Vagina (tissue), 2 donors: Measurements from ENCODE around the gene ADARB1.

Experiments
- CTCF ChIP-seq, 3 experiments: fragments of 450-650 bp in 2 of 3; fragments of 200-600 bp in 1 of 3; sonication (generic) in 1 of 3; IDR thresholded peaks; one replicate each; pipeline ENCODE4 v1.5.1; 2017 to 2019; ENCODE audit warnings: antibody characterized with exemption in 3 of 3, mild to moderate bottlenecking in 2 of 3, moderate library complexity in 2 of 3
- POLR2AphosphoS5 ChIP-seq, 2 donors: sonication (generic); formaldehyde crosslinking; IDR thresholded peaks; one replicate each; pipeline ENCODE4 v1.9.0; 2017; ENCODE audit warnings: antibody characterized with exemption in 2 of 2, mild to moderate bottlenecking in 2 of 2, low read depth in 1 of 2; ENCODE audit not compliant: insufficient read depth in 1 of 2

GRCh38 chr21:45117314-45117713 lies 42.9 kb downstream of the ADARB1 start:
- TF ChIP-seq CTCF (IDR thresholded peaks at IDR 0.05) (no peak), POLR2AphosphoS5 (IDR thresholded peaks at IDR 0.05; ENCODE audit: insufficient read depth in 1 of 2, low read depth in 1 of 2) (no peak)
